Stimulated activated CD4-positive, alpha-beta T cell treated with anti-CD3 and anti-CD28 coated beads, Interleukin-4, amount 100 ng/mL, for 4 hours (primary cell): ENCODE data around the gene CDC34.
"Not testable (repeated sequence)": the region's sequence is repeated elsewhere in the genome, so short reads cannot be mapped to it uniquely, and the experiment has no call there.

Source experiments
- DNase-seq, 2 experiments: peaks; one replicate each; pipeline ENCODE4 v3.0.0-alpha.2; 2020

The CDC34 gene

DNA sequence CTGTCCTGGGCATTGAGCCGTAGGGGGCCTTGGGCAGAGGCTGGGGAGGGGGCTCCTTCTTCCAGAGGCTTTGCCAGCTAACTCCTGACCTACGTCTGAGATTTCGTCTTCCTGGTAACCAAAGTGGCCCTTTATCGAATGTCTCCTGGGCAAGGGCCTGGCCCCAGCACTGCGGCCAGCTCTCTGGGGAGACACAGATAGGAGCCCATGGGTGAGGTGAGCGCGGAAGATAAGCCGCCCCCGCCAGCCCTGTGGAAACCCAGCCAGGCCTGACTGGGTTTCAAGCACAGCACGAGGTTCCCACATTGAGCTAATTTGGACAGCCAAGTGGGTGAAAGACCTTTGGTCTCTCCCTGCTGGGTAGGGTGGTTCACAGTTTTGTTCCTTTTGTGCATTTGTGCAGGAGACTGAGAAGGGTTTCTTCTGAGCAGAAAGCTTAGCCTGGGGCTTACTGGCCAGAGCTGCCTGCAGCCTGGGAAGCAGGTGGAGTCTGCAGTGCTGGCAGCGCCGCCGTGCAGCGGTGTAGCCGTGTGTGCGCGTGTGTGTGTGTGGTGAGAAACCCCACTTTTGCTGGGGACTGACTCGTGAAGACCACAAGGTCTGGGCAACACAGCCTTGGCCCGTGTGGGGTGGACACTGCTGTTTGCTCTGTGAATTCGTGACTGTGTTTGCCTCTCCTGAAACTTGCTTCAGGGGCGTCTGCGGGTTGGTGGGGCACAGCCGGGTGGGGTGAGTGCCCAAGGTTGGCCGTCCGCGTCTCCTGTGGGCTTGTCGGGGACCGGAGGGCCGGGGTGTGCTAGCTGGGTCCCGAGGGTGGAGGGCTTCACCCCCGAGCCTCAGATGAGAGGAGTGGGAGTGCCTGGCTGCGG lies 43.3 kb downstream of the CDC34 start:
- DNase-seq = no peak

DNA sequence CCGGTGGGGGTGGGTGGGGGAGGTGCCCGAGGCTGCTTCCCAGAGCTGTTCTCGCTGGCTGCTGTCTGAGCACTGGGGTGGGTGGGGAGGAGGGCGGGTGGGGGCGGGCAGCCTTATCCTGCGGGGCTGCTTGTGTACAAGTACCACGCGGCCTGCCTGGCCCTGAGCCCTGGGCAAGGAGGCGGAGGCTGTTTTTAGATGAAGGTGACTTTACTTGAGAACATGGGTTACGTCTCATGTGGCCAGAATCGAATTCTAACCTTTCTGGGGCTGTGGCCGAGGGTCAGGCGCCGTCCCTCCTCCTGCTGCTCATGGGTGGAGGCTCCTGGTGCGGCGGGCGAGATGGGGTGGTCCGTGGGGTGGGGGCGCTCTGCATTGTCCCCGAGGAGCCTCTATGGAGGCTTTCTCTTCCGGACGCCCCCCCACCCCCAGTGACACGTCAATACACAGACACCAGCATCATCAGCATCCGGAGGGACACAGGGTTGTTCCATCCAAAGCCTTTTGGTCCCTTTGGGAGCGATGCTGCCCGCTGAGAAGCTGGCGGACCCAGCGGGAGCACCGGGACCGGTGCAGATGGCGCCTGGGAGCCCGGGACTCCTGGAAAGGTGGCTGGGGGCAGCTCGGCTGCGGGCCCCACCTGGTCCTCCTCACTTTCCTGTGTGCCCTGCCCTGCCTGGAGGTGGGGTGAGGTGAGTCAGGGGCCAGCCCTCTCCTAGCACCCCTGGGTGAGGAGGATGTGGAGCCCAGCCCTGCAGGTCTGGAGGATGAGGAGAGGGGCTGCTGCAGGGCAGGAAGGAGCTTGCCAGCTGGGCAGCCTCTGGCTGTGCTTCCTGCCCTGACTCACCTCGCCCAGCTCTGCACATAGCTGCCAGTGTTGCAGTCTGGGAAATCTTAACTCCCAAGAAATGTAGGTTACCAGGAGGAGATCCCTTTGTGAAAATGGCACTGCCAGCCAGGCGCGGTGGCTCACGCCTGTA lies 44.3 kb downstream of the CDC34 start:
- no peak for DNase-seq

GRCh38 chr19:576768-577438 lies 45.3 kb downstream of the CDC34 start:
- DNase-seq = no peak

- DNase-seq = no peak
Measured at GRCh38 chr19:577439-578392, 46.2 kb downstream of the CDC34 start.

DNA sequence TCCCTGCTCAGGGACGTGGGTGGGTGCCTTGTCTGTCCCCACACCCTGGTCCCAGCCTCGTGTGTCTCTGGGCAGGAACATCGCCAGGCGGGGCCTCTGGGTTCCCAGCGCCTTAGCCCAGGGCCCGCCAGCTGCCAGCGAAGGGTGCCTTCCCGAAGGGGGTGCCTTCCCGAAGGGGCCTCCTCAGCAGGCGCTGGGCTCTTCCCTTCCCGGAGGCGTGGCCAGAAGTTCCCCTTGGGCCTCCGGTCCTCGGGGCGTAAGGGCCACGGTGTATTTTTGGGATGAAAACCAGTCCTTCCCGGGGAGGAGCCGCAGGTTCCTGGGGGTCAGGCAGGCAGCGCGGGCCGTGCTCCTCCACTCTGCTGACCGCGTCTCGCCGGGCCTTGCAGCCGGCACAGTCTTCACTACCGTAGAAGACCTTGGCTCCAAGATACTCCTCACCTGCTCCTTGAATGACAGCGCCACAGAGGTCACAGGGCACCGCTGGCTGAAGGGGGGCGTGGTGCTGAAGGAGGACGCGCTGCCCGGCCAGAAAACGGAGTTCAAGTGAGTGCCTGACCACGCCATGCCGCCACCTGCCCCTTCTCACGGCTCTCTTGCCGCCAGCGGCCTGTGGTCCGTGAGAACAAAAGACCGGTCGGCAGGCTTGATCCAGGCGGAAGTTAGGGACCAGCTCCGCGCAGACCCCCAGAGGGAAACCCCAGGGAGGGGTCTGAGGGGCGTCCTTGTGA lies 47.7 kb downstream of the CDC34 start:
- no peak for DNase-seq

- DNase-seq = no peak
Measured at GRCh38 chr19:579842-580155, 48.2 kb downstream of the CDC34 start.

DNA sequence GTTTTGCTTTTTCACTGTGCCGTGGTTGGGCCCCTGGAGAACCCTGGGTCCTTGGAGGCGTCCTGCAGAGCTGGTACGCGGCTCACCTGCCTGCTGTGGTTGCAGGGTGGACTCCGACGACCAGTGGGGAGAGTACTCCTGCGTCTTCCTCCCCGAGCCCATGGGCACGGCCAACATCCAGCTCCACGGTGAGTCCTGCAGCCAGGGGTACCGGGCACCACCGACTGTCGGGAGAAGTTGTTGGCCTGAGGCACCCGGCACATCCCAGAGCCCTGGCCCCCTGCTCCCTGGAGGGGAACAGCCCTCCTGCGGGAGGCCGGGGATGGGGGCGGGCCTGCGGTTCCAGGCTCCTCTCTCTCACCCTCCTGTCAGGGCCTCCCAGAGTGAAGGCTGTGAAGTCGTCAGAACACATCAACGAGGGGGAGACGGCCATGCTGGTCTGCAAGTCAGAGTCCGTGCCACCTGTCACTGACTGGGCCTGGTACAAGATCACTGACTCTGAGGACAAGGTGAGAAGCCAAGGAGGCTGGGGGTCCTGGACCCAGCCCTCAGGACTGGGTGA lies 48.8 kb downstream of the CDC34 start:
- no peak for DNase-seq

- no peak for DNase-seq
Measured at GRCh38 chr19:581399-582111, 50.0 kb downstream of the CDC34 start.

DNA sequence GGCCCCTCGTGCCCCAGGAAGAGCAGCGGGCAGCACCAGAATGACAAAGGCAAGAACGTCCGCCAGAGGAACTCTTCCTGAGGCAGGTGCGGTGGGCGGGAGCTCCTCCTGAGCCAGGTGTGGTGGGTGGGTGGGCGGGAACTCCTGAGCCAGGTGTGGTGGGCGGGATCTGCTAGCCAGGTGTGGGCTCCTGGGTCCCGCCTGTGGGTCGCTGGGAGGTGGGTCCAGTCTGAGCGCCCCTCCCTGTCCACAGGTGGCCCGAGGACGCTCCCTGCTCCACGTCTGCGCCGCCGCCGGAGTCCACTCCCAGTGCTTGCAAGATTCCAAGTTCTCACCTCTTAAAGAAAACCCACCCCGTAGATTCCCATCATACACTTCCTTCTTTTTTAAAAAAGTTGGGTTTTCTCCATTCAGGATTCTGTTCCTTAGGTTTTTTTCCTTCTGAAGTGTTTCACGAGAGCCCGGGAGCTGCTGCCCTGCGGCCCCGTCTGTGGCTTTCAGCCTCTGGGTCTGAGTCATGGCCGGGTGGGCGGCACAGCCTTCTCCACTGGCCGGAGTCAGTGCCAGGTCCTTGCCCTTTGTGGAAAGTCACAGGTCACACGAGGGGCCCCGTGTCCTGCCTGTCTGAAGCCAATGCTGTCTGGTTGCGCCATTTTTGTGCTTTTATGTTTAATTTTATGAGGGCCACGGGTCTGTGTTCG lies 51.1 kb downstream of the CDC34 start:
- no peak for DNase-seq

GRCh38 chr19:583198-583967 lies 51.8 kb downstream of the CDC34 start:
- DNase-seq = no peak

- no peak for DNase-seq
Measured at GRCh38 chr19:583968-584239, 52.3 kb downstream of the CDC34 start.

DNA sequence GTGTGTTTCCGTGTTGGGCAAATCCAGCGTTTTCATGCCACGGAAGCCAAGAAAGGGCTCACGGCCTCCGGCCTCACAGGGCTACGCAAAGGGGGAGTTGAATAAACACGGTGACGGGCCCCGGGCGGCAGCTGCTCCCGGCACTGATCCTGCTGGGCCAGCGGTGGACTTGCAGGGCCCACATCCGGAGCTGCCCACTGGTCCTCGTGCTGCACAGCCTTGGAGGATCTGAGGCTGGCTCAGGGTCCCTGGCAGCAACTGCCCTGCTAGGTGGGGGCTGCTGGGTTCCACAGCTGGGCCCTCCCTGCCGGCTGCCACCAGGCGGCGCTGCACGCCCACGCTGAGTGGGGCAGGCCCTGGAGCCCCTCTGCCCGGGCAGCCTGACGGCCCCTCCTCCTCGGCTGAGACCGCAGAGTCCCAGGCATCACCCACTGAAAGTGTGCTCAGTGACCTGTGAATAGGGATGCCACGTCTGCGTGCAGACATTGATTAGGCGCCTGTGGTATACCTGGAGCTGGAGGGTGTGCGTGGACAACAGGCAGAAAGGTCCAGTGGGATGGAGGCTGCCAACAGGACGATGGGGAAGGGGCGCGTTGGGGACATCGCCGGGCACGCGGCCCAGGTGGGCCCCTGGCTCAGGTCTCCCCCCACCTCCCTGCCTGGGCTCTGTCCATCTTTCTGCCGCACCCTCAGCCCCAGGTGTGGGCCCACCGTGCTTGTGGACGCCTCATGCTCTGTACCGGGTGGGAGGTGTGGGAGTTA lies 52.9 kb downstream of the CDC34 start:
- peak; percentile 50 to 67 for DNase-seq

- DNase-seq = not testable (repeated sequence)
Measured at GRCh38 chr19:585146-585545, 53.6 kb downstream of the CDC34 start.

DNA sequence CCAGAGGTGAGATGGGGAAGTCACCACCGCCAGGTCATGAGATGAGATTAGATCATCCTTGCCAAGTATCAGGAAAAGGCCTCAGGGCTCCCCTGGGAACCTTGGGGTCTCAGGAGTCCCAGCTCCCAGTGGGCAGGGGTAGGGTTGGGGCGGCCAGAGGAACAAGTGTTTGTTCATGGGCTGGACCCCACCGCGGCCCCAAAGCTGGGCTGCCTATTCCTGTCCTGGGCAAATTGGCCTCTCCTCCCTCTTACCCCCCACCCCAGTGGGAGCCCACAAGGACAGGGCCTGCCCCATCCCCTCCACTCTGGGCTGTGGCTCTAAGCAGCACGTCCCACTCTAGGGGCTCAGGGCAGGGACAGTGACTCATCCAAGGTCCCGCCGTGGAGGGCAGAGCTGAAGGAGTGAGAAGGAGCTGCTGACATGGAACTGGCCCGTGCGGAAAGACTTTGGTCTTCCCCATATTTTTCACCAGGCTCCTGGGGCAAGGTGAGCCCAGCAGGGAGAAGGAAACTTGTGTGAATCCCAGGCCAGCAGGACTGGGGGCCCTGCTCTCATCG lies 54.1 kb downstream of the CDC34 start:
- DNase-seq = no peak

- DNase-seq = peak; percentile 60 to 63
Measured at GRCh38 chr19:588093-588740, 56.7 kb downstream of the CDC34 start.

DNA sequence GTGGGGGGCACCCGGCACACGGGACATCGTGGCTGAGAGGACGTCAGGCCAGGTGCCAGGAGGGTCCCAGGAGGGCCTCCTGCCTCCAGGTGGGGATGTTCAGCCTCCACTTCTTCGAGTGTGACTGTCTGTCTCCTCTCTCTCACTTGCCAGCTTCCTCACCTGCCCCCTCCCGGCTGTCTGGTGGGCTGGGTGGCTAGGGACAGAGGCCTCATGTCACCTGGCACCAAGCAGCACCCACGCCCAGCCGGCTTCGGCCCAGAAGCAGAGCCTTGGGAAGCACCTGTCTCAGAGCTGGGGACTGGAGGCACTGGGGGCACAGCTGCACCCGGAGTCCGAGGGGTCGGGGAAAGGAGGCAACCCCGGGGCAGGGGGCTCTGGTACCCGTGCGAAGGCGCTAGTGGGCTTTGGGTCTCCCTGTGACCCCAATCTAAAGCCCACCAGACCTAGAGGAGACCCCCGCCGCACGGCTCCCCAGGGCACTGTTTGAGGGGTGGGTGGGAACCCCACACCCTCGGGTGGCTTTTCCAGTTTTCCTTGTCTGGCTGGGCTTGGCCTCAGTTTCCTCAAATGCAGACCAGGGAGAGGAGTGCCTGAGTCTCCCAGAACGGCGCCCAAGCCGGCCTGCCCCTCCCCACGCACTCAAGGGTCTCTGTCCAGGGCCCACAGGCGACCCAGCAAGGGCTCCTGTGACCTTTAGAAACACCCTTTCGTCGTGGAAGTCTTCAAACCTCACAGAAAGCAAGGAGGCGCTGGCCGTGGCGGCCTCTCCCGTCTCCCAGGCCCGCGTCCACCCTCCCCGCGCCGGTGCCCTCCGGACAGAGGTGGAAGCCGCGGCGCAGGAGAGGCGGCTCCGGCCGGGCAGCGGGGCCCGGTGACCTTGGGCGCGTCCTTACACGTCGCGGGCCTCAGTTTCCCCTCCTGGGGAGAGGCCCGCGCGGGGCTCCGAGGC lies 57.5 kb downstream of the CDC34 start:
- DNase-seq = no peak
